ENCODE measurements around the gene POPDC3. TPM values are rescaled to one million over a fixed set of nuclear protein-coding genes. Genes with fewer than 3 reads are reported as not detected.

POPDC3 gene
- total and polyA plus RNA-seq, 10 of the 15 experiments (the other 5 are each of a cell fraction or from before 2014, with no cell fraction given), result 1.6 TPM; not detected in 9

GRCh38 chr6:105204768-105205167, 25.0 kb upstream of the POPDC3 start:
- Histone ChIP-seq H2AFZ (ENCODE audit: control insufficient read depth, low read depth, low read length) (no peak overlapping the region), H3K27ac (ENCODE audit: control insufficient read depth, insufficient read depth) (no peak overlapping the region), H3K4me2 (ENCODE audit: control insufficient read depth, insufficient read depth) (no peak overlapping the region), H4K20me1 (ENCODE audit: control insufficient read depth, insufficient read depth) (no peaks in the 10 kb centered on the region), H3K9ac (ENCODE audit: control insufficient read depth, insufficient read depth, low read length) (no peak overlapping the region), H3K79me2 (ENCODE audit: control insufficient read depth, insufficient read depth, low read length) (no peaks in the 10 kb centered on the region), H3K4me3 (no peak overlapping the region), H3K9me3 (replicated peaks; ENCODE audit: control insufficient read depth, insufficient read depth, low read length) (no peaks in the 10 kb centered on the region), H3K27me3 (replicated peaks in 1 of 2; ENCODE audit: control insufficient read depth in 2 of 2, insufficient read depth in 2 of 2, low read length in 1 of 2) (no peaks in the 10 kb centered on the region; a peak in 1 of 4 replicates), H3K4me1 (ENCODE audit: control insufficient read depth, insufficient read depth, low read length) (no peaks in the 10 kb centered on the region), H3K36me3 (ENCODE audit: control insufficient read depth in 2 of 2, insufficient read depth in 2 of 2, low read length in 1 of 2) (no peaks in the 10 kb centered on the region)
- no peak for FAIRE-seq
- BruUV-seq (replicated peaks), result no TSS peak
- no peak for TF ChIP-seq PRDM15 (CRISPR knock-in tag; IDR thresholded peaks at IDR 0.05)
- TF ChIP-seq POLR2A (IDR thresholded peaks at IDR 0.05; ENCODE audit: low read depth, low read length), result no peak
- no peak for TF ChIP-seq JUNB (IDR thresholded peaks at IDR 0.05)
- no peak for TF ChIP-seq BCLAF1 (IDR thresholded peaks at IDR 0.05)
- no peak for TF ChIP-seq POLR2AphosphoS5 (IDR thresholded peaks at IDR 0.05; ENCODE audit: low read length)
- TF ChIP-seq RFX5 (IDR thresholded peaks at IDR 0.05; ENCODE audit: low read depth, low read length), result no peak
- TF ChIP-seq NBN (IDR thresholded peaks at IDR 0.05), result no peak
- no peak for TF ChIP-seq ATF7 (IDR thresholded peaks at IDR 0.05; ENCODE audit: low read depth)
- no peak for TF ChIP-seq NR2C2 (IDR thresholded peaks at IDR 0.05; ENCODE audit: borderline replicate concordance, control insufficient read depth, insufficient read length, low read depth)
- TF ChIP-seq RBBP5 (conservative IDR thresholded peaks at IDR 0.05), result no peak
- no peak for TF ChIP-seq CEBPZ (IDR thresholded peaks at IDR 0.05; ENCODE audit: low read depth, low read length)
- TF ChIP-seq CHD4 (IDR thresholded peaks at IDR 0.05), result no peak
- no peak for TF ChIP-seq SUPT20H (IDR thresholded peaks at IDR 0.05; ENCODE audit: borderline replicate concordance, control insufficient read depth, low read depth, low read length)
- no peak for TF ChIP-seq BCL3 (IDR thresholded peaks at IDR 0.05; ENCODE audit: borderline replicate concordance, insufficient read depth, low read depth, low read length, poor library complexity, severe bottlenecking)
- ChIA-PET POLR2A (no interaction called here), CTCF (no interaction called here), SMC1A (ENCODE audit: uncharacterized antibody, unreplicated experiment) (no interaction called here), RAD21 (ENCODE audit: unreplicated experiment) (no interaction called here)
- in situ Hi-C loops (cut with MboI) (no loop called here), intact Hi-C loops (cut with micrococcal nuclease; ENCODE audit: unreplicated experiment) (no loop called here)
- no peak for DNase-seq (ENCODE audit: low read depth, low spot score)
- 63% methylated on average over 4 of the region's 4 CpGs for WGBS (ENCODE audit: insufficient coverage, insufficient replicate concordance, low lambda C conversion rate, missing lambda C conversion rate)
- ATAC-seq, result no peak

All from GM12878 (cell line).